GM12891 (cell line): ENCODE measurements around the gene NIN.

Experiments
- POLR2A ChIP-seq: IDR thresholded peaks from 2 replicates; pipeline ENCODE4 v1.6.1; 2011; ENCODE audit warnings: low read depth, low read length, control low read depth
- POLR2AphosphoS5 ChIP-seq: IDR thresholded peaks from 2 replicates; pipeline ENCODE4 v1.6.1; 2011; ENCODE audit warnings: low read depth, low read length, control low read depth
- POU2F2 ChIP-seq: IDR thresholded peaks from 2 replicates; pipeline ENCODE4 v1.6.1; 2011; ENCODE audit warnings: low read depth, mild to moderate bottlenecking, control low read depth, low read length, moderate library complexity
- SPI1 ChIP-seq: IDR thresholded peaks from 2 replicates; pipeline ENCODE4 v1.6.1; 2011; ENCODE audit warnings: low read depth, low read length, control low read depth
- TAF1 ChIP-seq: IDR thresholded peaks from 2 replicates; pipeline ENCODE4 v1.6.1; 2011; ENCODE audit warnings: low read depth, low read length, control low read depth

DNA sequence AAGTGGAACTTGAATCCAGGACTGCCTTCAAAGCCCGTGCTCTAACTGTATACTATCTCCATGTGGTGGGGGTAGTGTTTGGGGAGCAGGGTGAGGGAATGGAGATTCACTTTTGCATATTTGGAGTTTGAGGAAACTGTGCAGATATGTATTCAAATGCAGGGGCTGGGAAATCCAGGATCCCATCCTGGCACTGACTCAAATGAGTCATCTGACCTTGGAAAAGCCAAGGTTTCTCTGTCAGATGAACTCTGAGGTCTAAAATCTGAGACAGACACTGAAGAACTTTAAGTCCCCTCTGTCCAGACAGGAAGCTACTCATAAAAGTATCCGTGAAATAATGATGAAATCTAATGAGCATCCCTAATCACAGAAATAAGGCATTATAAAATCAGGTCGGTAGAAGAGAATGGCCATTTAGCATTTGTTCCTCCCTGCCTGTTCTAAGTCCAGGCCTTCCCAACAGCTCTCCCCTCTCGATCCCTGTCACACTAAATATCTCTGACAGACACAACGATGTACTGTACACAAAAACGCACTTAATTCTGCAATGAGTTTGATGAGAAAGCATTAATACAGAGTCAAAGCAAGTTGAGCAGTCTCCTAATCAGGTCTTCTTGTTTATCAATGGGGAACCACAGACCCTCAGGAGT is 14.4 kb downstream of the NIN start:
- TF ChIP-seq POLR2A (no peak), POLR2AphosphoS5 (no peak), TAF1 (no peak), SPI1 (no peak), POU2F2 (no peak)
